ENCODE data around the gene REEP1.
"Not testable (repeated sequence)": the region's sequence is repeated elsewhere in the genome, so short reads cannot be mapped to it uniquely, and the experiment has no call there.

Gene REEP1

DNA sequence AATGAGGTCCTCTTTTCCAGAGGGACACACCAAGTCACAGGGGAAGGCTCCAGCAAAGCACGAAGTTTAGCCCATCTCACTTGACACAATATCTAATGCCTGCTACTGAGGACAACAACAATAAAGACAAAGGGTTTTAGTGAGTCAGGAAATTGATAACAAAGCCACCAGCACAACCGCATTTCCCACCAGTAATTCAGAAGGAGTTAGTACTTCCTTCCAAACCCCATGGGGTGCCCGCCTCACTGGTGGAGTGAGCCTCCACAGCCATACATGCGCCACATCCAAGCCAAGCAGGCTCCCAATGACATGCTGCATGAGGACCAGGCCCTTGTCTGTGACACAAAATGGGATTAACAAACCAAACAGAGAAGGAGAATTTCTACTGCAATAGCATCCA, 98.1 kb downstream of the REEP1 start:
- DNase-seq: no peak

GRCh38 chr2:86238354-86238753, 99.1 kb downstream of the REEP1 start:
- DNase-seq: no peak

GRCh38 chr2:86237172-86237571, 100.3 kb downstream of the REEP1 start:
- no peak for DNase-seq

GRCh38 chr2:86235196-86235980, 102.0 kb downstream of the REEP1 start:
- DNase-seq: no peak

DNA sequence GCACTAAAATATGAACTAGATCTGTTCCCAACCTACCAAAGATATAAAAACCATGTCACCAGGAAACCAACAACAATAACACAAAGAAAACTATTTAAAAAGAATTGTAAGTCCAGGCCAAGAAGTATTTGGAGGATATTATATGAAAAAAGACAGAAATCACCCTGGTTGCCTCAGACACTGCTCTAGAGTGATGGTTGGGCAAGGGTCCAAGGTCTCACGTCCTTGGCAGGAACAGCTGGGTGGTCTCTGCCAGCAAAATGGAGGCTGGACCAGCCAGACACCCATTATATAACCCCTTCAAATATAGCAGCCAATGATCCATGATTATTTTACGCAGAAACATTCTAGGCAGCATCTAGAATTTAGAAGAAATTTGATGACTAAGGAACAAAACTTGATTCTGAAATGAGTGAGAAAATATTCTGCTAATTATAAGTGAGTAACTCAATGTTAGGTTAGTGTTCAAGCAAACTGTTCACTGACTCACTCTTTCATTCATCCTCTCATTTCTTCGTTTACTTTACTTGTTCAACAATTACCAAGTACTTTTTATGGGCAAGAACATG, 102.8 kb downstream of the REEP1 start:
- no peak for DNase-seq

DNA sequence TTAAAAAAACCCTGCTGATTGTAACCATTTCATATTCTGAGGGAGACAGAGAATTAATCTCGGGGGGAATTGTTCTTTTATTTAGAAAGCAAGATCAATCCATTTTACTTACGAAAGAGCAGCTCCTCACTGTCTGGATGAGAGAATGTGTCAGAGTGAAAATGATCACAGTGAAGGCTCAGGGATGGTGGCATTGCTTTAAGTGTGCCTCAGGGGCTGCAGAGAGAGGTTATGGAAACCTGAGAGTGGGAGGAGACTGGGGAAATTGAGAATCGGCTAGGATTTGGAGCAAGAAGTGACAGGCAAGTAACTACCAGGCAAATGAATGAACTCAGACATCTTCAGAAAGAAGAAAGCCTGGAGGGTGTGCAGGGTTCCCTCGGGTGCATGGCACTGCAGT, 104.0 kb downstream of the REEP1 start:
- DNase-seq: no peak

GRCh38 chr2:86232910-86233309, 104.5 kb downstream of the REEP1 start:
- no peak for DNase-seq

- no peak for DNase-seq
Measured at GRCh38 chr2:86232373-86232784, 105.0 kb downstream of the REEP1 start.

- DNase-seq: no peak
Measured at GRCh38 chr2:86231680-86232372, 105.6 kb downstream of the REEP1 start.

DNA sequence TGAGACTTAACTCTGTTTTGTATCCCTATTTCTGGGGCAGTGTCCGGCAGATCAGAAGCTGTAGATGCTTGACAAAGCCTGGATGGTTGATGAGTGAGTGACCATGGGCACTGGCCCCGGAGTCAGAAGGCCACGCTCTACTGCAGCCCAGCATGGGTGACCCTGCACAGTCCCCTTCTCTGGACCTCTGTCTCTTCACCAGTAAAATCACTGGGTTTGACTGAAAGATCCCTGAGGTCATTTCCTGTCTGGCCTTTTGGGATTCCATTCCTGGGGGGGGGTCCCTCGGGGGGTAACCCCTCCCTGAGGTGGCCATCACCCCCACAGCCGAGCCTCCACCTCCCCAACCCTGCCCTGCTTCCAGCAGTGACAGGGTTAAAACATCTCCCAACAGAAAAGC, 106.5 kb downstream of the REEP1 start:
- DNase-seq: no peak

DNA sequence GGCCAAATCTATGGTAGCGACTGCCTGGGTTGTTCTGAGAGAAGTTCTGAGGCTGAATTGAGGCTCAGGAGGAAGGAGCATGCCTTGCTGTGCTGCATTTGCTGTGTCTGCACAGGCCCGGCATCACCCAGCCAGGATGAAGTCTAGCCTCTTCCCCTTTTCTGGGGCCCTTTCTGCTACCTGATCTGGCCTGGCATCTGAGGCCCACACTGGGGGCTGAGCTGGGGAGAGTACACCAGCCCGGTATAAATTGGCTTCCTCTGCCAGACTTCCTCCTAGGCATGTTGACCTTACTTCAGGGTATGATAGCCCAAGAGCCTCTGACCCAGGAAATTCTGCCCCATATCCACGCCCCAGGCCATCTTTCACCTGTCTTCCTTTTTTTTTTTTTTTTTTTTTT, 108.2 kb downstream of the REEP1 start:
- DNase-seq: no peak

DNA sequence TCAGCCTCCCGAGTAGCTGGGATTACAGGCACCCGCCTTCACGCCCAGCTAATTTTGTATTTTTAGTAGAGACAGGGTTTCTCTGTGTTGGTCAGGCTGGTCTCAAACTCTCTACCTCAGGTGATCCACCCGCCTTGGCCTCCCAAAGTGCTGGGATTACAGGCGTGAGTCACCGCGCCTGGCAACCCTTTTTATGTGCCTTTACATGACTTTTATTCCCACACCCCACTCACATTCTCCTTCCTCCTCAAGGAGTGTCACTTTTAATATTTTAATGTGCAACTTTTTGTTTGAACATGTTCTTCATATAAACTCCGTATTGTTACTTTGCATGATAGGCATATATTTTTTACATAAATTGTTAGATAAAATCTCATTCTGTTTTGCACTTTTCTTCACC, 108.9 kb downstream of the REEP1 start:
- not testable (repeated sequence) for DNase-seq

GRCh38 chr2:86227685-86228084, 109.7 kb downstream of the REEP1 start:
- no peak for DNase-seq

GRCh38 chr2:86226636-86227520, 110.5 kb downstream of the REEP1 start:
- DNase-seq: peak; percentile 85

DNA sequence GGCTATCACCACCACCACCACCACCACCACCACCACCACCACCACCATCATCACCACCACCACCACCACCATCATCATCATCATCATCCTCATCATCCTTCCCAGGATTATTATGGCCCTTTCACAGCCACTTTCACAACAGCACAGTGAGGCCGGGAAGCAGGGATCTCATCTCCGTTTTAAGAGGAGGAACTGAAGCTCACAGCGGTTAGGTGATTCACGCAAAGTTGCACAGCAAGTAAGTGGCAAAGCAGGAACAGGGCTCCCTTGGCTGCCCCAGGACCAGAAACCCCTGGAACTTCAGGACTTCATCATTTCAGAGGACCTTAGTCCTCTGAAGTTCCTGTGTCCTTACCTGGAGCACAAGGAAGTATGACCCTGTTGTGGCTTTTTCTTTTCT, 111.4 kb downstream of the REEP1 start:
- DNase-seq: no peak

DNA sequence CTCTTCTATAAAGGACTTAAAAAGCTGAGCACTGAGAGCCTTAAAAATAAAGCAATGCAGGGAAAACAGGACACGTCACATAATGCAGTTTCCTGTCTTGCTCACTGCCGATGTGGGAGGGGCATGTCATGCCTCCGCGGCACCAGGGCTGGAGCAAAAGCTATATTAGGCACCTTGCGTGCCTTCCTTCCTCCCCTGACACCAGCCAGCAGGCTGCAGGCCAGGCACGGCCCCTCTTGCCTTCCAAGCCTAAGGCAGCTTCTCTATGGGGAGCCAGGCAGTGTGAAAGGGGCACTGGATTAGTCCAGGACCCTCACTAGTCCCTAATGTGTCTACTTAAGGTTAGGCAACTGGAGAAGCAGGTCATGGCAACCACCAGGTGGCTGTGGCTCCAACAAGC, 111.8 kb downstream of the REEP1 start:
- DNase-seq: no peak

GRCh38 chr2:86224645-86225355, 112.6 kb downstream of the REEP1 start:
- no peak for DNase-seq

DNA sequence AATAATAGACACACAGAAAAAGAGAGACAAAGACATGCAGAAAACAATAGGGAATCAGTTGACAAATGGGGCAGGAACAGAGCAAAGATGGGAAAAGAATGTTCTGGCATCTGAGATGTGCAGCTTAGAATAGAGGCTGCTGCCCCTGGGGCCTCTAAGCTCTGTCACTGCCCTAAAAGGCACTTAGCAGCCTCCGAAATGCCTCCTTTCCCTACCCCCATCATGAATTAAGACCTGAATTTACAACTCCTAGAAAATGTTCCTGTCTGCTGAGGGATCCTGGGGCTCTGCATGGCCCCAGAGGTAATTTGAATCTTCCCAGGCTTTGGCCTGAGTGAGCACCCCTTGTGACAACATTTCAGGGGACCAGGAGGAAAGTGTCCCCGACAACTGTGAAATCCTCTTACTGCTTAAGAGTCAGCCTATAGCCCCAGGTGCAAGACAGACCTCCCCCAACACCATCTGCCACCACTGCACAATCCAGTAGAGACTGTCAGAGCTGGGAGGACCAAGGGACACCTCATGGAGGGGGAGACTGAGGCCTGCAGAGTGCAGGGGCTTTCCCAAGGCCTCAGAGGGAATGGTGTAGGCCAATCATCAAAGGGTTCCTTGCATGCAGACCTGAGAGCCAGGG, 113.4 kb downstream of the REEP1 start:
- no peak for DNase-seq

DNA sequence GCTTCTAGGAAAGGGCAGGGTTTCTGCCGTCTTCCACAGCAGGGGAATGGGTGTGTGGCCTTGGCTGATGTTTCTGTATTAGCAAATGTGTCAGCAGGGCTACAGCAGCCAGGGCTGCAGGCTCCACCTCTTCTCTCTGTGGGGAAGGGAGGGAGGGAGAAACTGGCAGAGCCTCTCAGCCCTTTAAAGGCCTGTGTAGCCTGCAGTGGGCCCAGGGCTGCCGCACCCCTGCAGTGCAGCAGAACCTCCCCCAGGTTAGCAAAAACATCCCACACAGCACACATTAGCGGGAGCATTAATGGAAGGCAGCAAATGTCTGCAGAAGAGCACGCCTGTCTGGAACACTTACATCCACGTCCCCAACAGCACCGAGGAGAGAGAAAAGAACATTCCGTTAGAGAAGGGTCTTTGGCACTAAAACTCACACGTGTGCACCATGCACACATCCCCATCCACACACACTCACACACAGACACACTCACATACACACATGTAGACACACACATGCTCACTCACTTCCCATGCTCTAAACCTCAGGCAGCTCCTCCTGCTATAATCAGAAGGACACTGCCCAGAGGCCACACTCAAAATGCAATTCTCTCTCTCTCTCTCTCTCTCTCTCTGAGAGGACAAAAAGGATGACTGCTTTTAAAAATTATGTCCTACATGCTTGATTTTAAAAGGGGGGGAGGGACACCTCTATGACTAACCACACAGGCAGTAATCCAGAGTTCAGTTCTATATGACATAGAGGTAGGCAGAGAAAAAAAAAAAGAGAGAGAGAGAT, 114.1 kb downstream of the REEP1 start:
- no peak for DNase-seq

DNA sequence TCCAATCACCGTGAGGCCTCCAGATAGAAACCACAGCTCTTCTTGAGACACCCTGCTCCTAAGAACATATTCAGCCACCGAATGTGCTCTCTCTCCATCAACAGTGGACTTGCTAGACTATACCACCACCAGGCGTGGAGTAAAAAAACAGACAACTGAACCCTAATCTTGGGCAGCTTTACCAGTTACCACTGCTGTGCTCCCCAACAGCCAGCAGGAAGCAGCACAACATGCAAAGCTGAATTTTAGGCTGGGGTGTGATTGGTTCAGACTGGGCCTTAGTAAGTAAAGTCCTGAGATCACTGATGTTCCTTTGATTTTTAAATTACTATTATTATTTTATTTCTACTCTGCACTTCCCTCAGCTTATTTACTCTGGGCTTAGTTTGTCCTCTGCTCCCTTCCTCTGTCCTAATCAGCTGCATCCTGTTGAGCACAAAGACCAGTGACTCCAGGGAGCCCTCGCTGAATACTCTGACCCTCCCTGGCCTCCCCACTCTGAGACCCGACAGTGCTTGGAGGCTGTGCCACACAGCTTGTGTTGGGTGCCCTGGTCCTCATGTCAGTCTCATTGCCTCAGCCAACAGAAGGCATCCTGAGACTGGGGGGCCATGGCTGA, 116.3 kb downstream of the REEP1 start:
- peak; percentile 18 for DNase-seq

GRCh38 chr2:86219896-86220295, 117.5 kb downstream of the REEP1 start:
- no peak for DNase-seq

Measured in DMS79 treated with DMSO at 0.1 percent for 48 hours (cell line).